H9 (cell line): ENCODE data around the gene SAC3D1. TPM values are rescaled to one million over a fixed set of nuclear protein-coding genes. Genes with fewer than 3 reads are reported as not detected.
A peak's percentile ranks its signal among the peaks of the same experiment; 100 is the strongest.

ENCODE experiments used
- DNase-seq: peaks from one replicate; pipeline ENCODE4 v3.0.0-alpha.2; 2017
- H2AFZ ChIP-seq: one replicate; pipeline ENCODE4 v1.6.1; 2013; ENCODE audit warnings: mild to moderate bottlenecking, low read length, control low read depth, moderate library complexity
- H2AK5ac ChIP-seq: 2 replicates; pipeline ENCODE4 v1.6.1; 2013; ENCODE audit warnings: low read length, control low read depth, mixed read lengths; ENCODE audit not compliant: insufficient read length
- H2BK120ac ChIP-seq: one replicate; pipeline ENCODE4 v1.6.1; 2013; ENCODE audit warnings: low read depth, mild to moderate bottlenecking, low read length, control low read depth, inconsistent platforms; ENCODE audit not compliant: poor library complexity, severe bottlenecking
- H2BK12ac ChIP-seq: 2 replicates; pipeline ENCODE4 v1.6.1; 2013; ENCODE audit warnings: low read length, control low read depth, mixed read lengths, low read depth; ENCODE audit not compliant: insufficient read length
- H2BK15ac ChIP-seq: 2 replicates; pipeline ENCODE4 v1.6.1; 2013; ENCODE audit warnings: low read depth, low read length, control low read depth
- H2BK20ac ChIP-seq: one replicate; pipeline ENCODE4 v1.6.1; 2013; ENCODE audit warnings: low read depth, mild to moderate bottlenecking, low read length, control low read depth, inconsistent platforms; ENCODE audit not compliant: poor library complexity, severe bottlenecking
- H2BK5ac ChIP-seq: 2 replicates; pipeline ENCODE4 v1.6.1; 2013; ENCODE audit warnings: low read length, control low read depth, mixed read lengths; ENCODE audit not compliant: insufficient read length
- H3K14ac ChIP-seq: 2 replicates; pipeline ENCODE4 v1.6.1; 2013; ENCODE audit warnings: low read length, control low read depth; ENCODE audit not compliant: insufficient read depth
- H3K18ac ChIP-seq: 2 replicates; pipeline ENCODE4 v1.6.1; 2013; ENCODE audit warnings: low read depth, mild to moderate bottlenecking, mixed read lengths, low read length, control low read depth; ENCODE audit not compliant: insufficient read length
- H3K23ac ChIP-seq: 2 replicates; pipeline ENCODE4 v1.6.1; 2013; ENCODE audit warnings: low read length, control low read depth, mixed read lengths, low read depth; ENCODE audit not compliant: insufficient read length
- H3K23me2 ChIP-seq: 2 replicates; pipeline ENCODE4 v1.6.1; 2013; ENCODE audit warnings: low read depth, mild to moderate bottlenecking, mixed read lengths, low read length, control low read depth; ENCODE audit not compliant: insufficient read length, poor library complexity, severe bottlenecking
- H3K27ac ChIP-seq: 2 replicates; pipeline ENCODE4 v1.5.1; 2013; ENCODE audit warnings: low read length, control low read depth, mixed read lengths, low read depth; ENCODE audit not compliant: insufficient read length
- H3K27me3 ChIP-seq: 2 replicates; pipeline ENCODE4 v1.6.1; 2013; ENCODE audit warnings: low read length, control low read depth, inconsistent platforms; ENCODE audit not compliant: insufficient read depth
- H3K4ac ChIP-seq: 2 replicates; pipeline ENCODE4 v1.6.1; 2013; ENCODE audit warnings: low read depth, mild to moderate bottlenecking, control low read depth, inconsistent platforms, low read length, moderate library complexity
- H3K4me1 ChIP-seq: 2 replicates; pipeline ENCODE4 v1.6.1; 2013; ENCODE audit warnings: low read length, control low read depth, inconsistent platforms; ENCODE audit not compliant: insufficient read depth
- H3K4me2 ChIP-seq: 2 replicates; pipeline ENCODE4 v1.6.1; 2013; ENCODE audit warnings: low read length, control low read depth, mixed read lengths; ENCODE audit not compliant: insufficient read length, insufficient read depth
- H3K56ac ChIP-seq: 2 replicates; pipeline ENCODE4 v1.6.1; 2013; ENCODE audit warnings: low read depth, mild to moderate bottlenecking, mixed read lengths, low read length, control low read depth; ENCODE audit not compliant: insufficient read length
- H3K79me1 ChIP-seq: 2 replicates; pipeline ENCODE4 v1.6.1; 2013; ENCODE audit warnings: low read depth, mild to moderate bottlenecking, moderate library complexity, low read length, control low read depth, inconsistent platforms; ENCODE audit not compliant: insufficient read depth, poor library complexity, severe bottlenecking
- H3K79me2 ChIP-seq: 2 replicates; pipeline ENCODE4 v1.6.1; 2013; ENCODE audit warnings: low read length, control low read depth, inconsistent platforms; ENCODE audit not compliant: insufficient read depth
- H3K9ac ChIP-seq: 2 replicates; pipeline ENCODE4 v1.6.1; 2013; ENCODE audit warnings: low read length, control low read depth, mixed read lengths; ENCODE audit not compliant: insufficient read length; ENCODE audit errors: extremely low read depth
- H3K9me3 ChIP-seq: one replicate; pipeline ENCODE4 v1.6.1; 2013; ENCODE audit warnings: low read depth, low read length, inconsistent platforms; ENCODE audit not compliant: control insufficient read depth
- H3T11ph ChIP-seq: one replicate; pipeline ENCODE4 v1.6.1; 2013; ENCODE audit warnings: mild to moderate bottlenecking, low read length, control low read depth, inconsistent platforms
- H4K20me1 ChIP-seq: one replicate; pipeline ENCODE4 v1.6.1; 2013; ENCODE audit not compliant: control insufficient read depth, insufficient read length, insufficient read depth
- H4K5ac ChIP-seq: 2 replicates; pipeline ENCODE4 v1.6.1; 2013; ENCODE audit warnings: low read depth, mild to moderate bottlenecking, mixed read lengths, low read length, control low read depth; ENCODE audit not compliant: insufficient read length
- H4K8ac ChIP-seq: replicated peaks from 2 replicates; pipeline ENCODE4 v1.6.1; 2013; ENCODE audit warnings: low read length, control low read depth, mixed read lengths, low read depth; ENCODE audit not compliant: insufficient read length
- H4K91ac ChIP-seq: 2 replicates; pipeline ENCODE4 v1.6.1; 2013; ENCODE audit warnings: low read depth, mild to moderate bottlenecking, moderate library complexity, mixed read lengths, low read length, control low read depth; ENCODE audit not compliant: insufficient read length
- H3K27ac Mint-ChIP-seq, 3 experiments: 2 replicates in 2 of 3; 3 replicates in 1 of 3; pipeline ENCODE4 v1.8.0; 2020 to 2021; ENCODE audit warnings: mixed read lengths in 3 of 3, mild to moderate bottlenecking in 1 of 3, moderate library complexity in 1 of 3
- H3K27me3 Mint-ChIP-seq: 2 replicates; pipeline ENCODE4 v1.8.0; 2021; ENCODE audit warnings: low read depth, mild to moderate bottlenecking, moderate library complexity, mixed read lengths
- H3K36me3 Mint-ChIP-seq, 3 experiments: 2 replicates in 2 of 3; 3 replicates in 1 of 3; pipeline ENCODE4 v1.8.0; 2020 to 2021; ENCODE audit warnings: low read depth in 3 of 3, mixed read lengths in 3 of 3; ENCODE audit not compliant: insufficient read depth in 1 of 3
- H3K4me1 Mint-ChIP-seq, 2 experiments: 2 replicates each; pipeline ENCODE4 v1.8.0; 2020; ENCODE audit warnings: mixed read lengths in 2 of 2
- H3K4me3 Mint-ChIP-seq, 2 experiments: 2 replicates in 1 of 2; 3 replicates in 1 of 2; pipeline ENCODE4 v1.8.0; 2020 to 2021; ENCODE audit warnings: mild to moderate bottlenecking in 2 of 2, mixed read lengths in 2 of 2, moderate library complexity in 1 of 2
- H3K9me3 Mint-ChIP-seq, 2 experiments: 2 replicates in 1 of 2; 3 replicates in 1 of 2; pipeline ENCODE4 v1.8.0; 2020; ENCODE audit warnings: mild to moderate bottlenecking in 2 of 2, mixed read lengths in 2 of 2, moderate library complexity in 1 of 2
- WGBS: extraction: QIAGEN DNeasy Blood & Tissue Kit; methylation state at CpG from one replicate; pipeline ENCODE4 v1.1.7; 2013; ENCODE audit warnings: missing lambda C conversion rate, low lambda C conversion rate, mixed read lengths; ENCODE audit not compliant: insufficient read length; ENCODE audit errors: extremely low coverage; 5-methylcytosine and 5-hydroxymethylcytosine counted together
- microRNA-seq: library from miRNA; unstranded; fragments of <30 nt; microRNA quantifications from one replicate; pipeline ENCODE4, GENCODE V29; 2020; ENCODE audit warnings: borderline microRNAs expressed
- total RNA-seq: library from RNA; stranded (reverse); gene quantifications from 2 replicates; pipeline ENCODE4 v1.2.1, GENCODE V29; 2021
- TF ChIP-seq, protein P1 (sequence below): fragments of 200-600 bp; sonication (generic); conservative IDR thresholded peaks from 3 replicates; pipeline ENCODE4 v1.8.0; 2021; ENCODE audit warnings: antibody characterized with exemption, mild to moderate bottlenecking

SAC3D1 gene
- total RNA-seq, 1 experiment from 2014 or later: 20.7 TPM

DNA sequence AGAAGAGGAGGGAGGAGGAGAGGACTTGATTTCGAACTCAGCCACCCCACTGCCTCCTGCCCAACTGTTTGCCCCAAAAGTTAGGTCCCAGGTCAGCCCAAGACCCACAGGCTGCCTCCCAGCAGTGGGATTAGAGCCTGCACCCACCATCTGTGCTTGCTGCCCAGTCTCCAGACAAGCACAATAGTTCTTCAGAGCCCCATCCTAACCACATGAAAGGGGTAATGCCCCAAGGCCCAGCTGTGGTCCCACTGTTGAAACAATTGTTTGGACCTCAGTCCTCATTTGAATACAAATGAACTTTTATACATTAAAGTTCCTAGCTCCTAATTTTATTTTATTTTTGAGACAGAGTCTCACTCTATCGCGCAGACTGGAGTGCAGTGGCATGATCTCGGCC lies 49.6 kb downstream of the SAC3D1 start:
- Histone ChIP-seq H4K20me1 (no peaks in the 10 kb centered on the region), H2AFZ (no peak overlapping the region), H3K9me3 (no peaks in the 10 kb centered on the region), H3K79me1 (no peaks in the 10 kb centered on the region), H3K79me2 (no peaks in the 10 kb centered on the region), H2BK15ac (no peak overlapping the region), H4K8ac (no peak overlapping the region), H3K14ac (no peak overlapping the region), H3K18ac (no peak overlapping the region), H2AK5ac (no peak overlapping the region), H2BK120ac (no peak overlapping the region), H3K27ac (no peak overlapping the region), H3K23me2 (no peaks in the 10 kb centered on the region), H3K9ac (peak overlapping the region; percentile 1), H3K27me3 (no peaks in the 10 kb centered on the region), H2BK12ac (no peak overlapping the region), H2BK20ac (no peak overlapping the region), H3K4me2 (no peak overlapping the region), H3K23ac (no peak overlapping the region), H3K4ac (no peak overlapping the region), H4K5ac (no peak overlapping the region), H3T11ph (no peak overlapping the region), H3K4me1 (no peaks in the 10 kb centered on the region), H4K91ac (no peak overlapping the region), H2BK5ac (no peak overlapping the region), H3K56ac (no peak overlapping the region)
- Mint-ChIP-seq H3K27me3 (no peaks in the 10 kb centered on the region), H3K27ac (peak overlapping the region in 2 of 3 experiments; percentile 70 to 86; a peak in 2 of 7 replicates), H3K9me3 (no peaks in the 10 kb centered on the region), H3K4me1 (peaks cover 1 to 2% of the 10 kb centered on the region in 2 experiments; a peak in 3 of 4 replicates), H3K4me3 (no peak overlapping the region; a peak in 1 of 5 replicates), H3K36me3 (peaks cover 3 to 37% (median 34%) of the 10 kb centered on the region in 3 experiments)
- DNase-seq: no peak
- TF ChIP-seq, protein P1, sequence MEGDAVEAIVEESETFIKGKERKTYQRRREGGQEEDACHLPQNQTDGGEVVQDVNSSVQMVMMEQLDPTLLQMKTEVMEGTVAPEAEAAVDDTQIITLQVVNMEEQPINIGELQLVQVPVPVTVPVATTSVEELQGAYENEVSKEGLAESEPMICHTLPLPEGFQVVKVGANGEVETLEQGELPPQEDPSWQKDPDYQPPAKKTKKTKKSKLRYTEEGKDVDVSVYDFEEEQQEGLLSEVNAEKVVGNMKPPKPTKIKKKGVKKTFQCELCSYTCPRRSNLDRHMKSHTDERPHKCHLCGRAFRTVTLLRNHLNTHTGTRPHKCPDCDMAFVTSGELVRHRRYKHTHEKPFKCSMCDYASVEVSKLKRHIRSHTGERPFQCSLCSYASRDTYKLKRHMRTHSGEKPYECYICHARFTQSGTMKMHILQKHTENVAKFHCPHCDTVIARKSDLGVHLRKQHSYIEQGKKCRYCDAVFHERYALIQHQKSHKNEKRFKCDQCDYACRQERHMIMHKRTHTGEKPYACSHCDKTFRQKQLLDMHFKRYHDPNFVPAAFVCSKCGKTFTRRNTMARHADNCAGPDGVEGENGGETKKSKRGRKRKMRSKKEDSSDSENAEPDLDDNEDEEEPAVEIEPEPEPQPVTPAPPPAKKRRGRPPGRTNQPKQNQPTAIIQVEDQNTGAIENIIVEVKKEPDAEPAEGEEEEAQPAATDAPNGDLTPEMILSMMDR: no peak
- no CpG with 5 or more reads among the region's 4 CpGs for WGBS

Small RNAs within 50 kb of the gene (microRNA-seq; reads per million reads assigned to microRNA genes)
- not detected for gene MIR6879

Other genes with a start within 250 kb of the SAC3D1 start
- 21.6 and 24.7 TPM in 2 replicates for gene MAP4K2, start 238.0 kb upstream of the SAC3D1 start, total RNA-seq
- gene MEN1, start 230.7 kb upstream of the SAC3D1 start, total RNA-seq: 49.9 and 50.0 TPM in 2 replicates
- gene CDC42BPG, start 196.6 kb upstream of the SAC3D1 start, total RNA-seq: 24.2 and 24.9 TPM in 2 replicates
- gene EHD1, start 162.6 kb upstream of the SAC3D1 start, total RNA-seq: 29.1 and 31.0 TPM in 2 replicates
- 21.3 and 22.1 TPM in 2 replicates for gene ATG2A, start 124.0 kb upstream of the SAC3D1 start, total RNA-seq
- gene PPP2R5B, start 116.5 kb upstream of the SAC3D1 start, total RNA-seq: 5.0 and 6.3 TPM in 2 replicates
- 1.3 and 2.1 TPM in 2 replicates for gene GPHA2, start 105.3 kb upstream of the SAC3D1 start, total RNA-seq
- gene MAJIN, start 69.1 kb upstream of the SAC3D1 start, total RNA-seq: not detected in 2 replicates
- gene BATF2, start 44.2 kb upstream of the SAC3D1 start, total RNA-seq: 0.72 and 1.0 TPM in 2 replicates
- 200 and 203 TPM in 2 replicates for gene ARL2, start 27.1 kb upstream of the SAC3D1 start, total RNA-seq
- gene SNX15, start 13.8 kb upstream of the SAC3D1 start, total RNA-seq: 24.3 and 25.7 TPM in 2 replicates
- gene NAALADL1, start 17.3 kb downstream of the SAC3D1 start, total RNA-seq: 1.0 and 1.2 TPM in 2 replicates
- gene CDCA5, start 42.8 kb downstream of the SAC3D1 start, total RNA-seq: 93.9 and 94.8 TPM in 2 replicates
- gene ZFPL1, start 43.0 kb downstream of the SAC3D1 start, total RNA-seq: 24.2 and 26.7 TPM in 2 replicates
- gene VPS51, start 55.0 kb downstream of the SAC3D1 start, total RNA-seq: 94.7 and 98.5 TPM in 2 replicates
- 74.8 and 76.1 TPM in 2 replicates for gene TM7SF2, start 70.7 kb downstream of the SAC3D1 start, total RNA-seq
- gene ZNHIT2, start 76.5 kb downstream of the SAC3D1 start, total RNA-seq: 18.3 and 19.0 TPM in 2 replicates
- 898 and 954 TPM in 2 replicates for gene FAU, start 80.9 kb downstream of the SAC3D1 start, total RNA-seq
- 66.7 and 73.4 TPM in 2 replicates for gene MRPL49, start 81.1 kb downstream of the SAC3D1 start, total RNA-seq
- gene SYVN1, start 93.3 kb downstream of the SAC3D1 start, total RNA-seq: 31.3 and 31.6 TPM in 2 replicates
- 0.44 and 0.61 TPM in 2 replicates for gene SPDYC, start 129.0 kb downstream of the SAC3D1 start, total RNA-seq
- 175 and 178 TPM in 2 replicates for gene CAPN1, start 140.7 kb downstream of the SAC3D1 start, total RNA-seq
- 37.7 and 41.5 TPM in 2 replicates for gene POLA2, start 220.8 kb downstream of the SAC3D1 start, total RNA-seq